ENCODE data around the gene LRRC8B. TPM values are rescaled to one million over a fixed set of nuclear protein-coding genes. Genes with fewer than 3 reads are reported as not detected.

Gene LRRC8B
- polyA plus RNA-seq, 1 of the 3 experiments (the other 2 are of a cell fraction) = 3.7 TPM

GRCh38 chr1:89538361-89538760, 13.7 kb downstream of the LRRC8B start (continued):
- no peak for TF ChIP-seq REST (IDR thresholded peaks at IDR 0.05; ENCODE audit: low read depth, low read length)

GRCh38 chr1:89539128-89539527, 14.5 kb downstream of the LRRC8B start:
- no peaks in the 10 kb centered on the region for H3K27me3 ChIP-seq (ENCODE audit: insufficient read depth)
- POLR2A ChIA-PET = no interaction called here
- H4K20me1 ChIP-seq (ENCODE audit: insufficient read depth) = no peaks in the 10 kb centered on the region

More at GRCh38 chr1:89539128-89539527, 14.5 kb downstream of the LRRC8B start:
- no peak overlapping the region for H3K9ac ChIP-seq
- no peak overlapping the region for H3K27ac ChIP-seq (ENCODE audit: low read depth in 2 of 2, low read length in 1 of 2)
- no peaks in the 10 kb centered on the region for H3K9me3 ChIP-seq
- no peak overlapping the region for H3K4me2 ChIP-seq
- no peaks in the 10 kb centered on the region for H3K79me2 ChIP-seq (ENCODE audit: insufficient read depth)
- H3K4me3 ChIP-seq (ENCODE audit: low read depth in 2 of 2, low read length in 1 of 2) = no peak overlapping the region
- DNase-seq = no peak
- 98% methylated on average over 3 of the region's 3 CpGs for WGBS (ENCODE audit: low lambda C conversion rate)
- H3K36me3 ChIP-seq (replicated peaks in 1 of 2; ENCODE audit: control insufficient read depth in 1 of 2, insufficient read depth in 2 of 2, low read length in 1 of 2) = no peaks in the 10 kb centered on the region
- CTCF ChIA-PET = interaction anchor here (0.9 to 1.1 kb wide), 2 partner anchors 56 kb away, joined by 3 read pairs; no protein-coding TSS in a partner anchor
- TF ChIP-seq REST (IDR thresholded peaks at IDR 0.05; ENCODE audit: low read depth, low read length) (no peak), SMC3 (IDR thresholded peaks at IDR 0.05; ENCODE audit: low read depth, low read length) (no peak), ELF1 (IDR thresholded peaks at IDR 0.05) (no peak), TCF12 (IDR thresholded peaks at IDR 0.05) (no peak), MAX (IDR thresholded peaks at IDR 0.05; ENCODE audit: low read depth) (no peak), MXI1 (IDR thresholded peaks at IDR 0.05; ENCODE audit: low read depth, low read length) (no peak), RAD21 (IDR thresholded peaks at IDR 0.05; ENCODE audit: low read length) (no peak), MEF2A (IDR thresholded peaks at IDR 0.05; ENCODE audit: borderline replicate concordance, low read depth) (no peak), EP300 (IDR thresholded peaks at IDR 0.05; ENCODE audit: borderline replicate concordance in 1 of 2, low read depth in 1 of 2, low read length in 1 of 2) (no peak), NFIC (IDR thresholded peaks at IDR 0.05; ENCODE audit: borderline replicate concordance) (no peak)
- TF ChIP-seq, protein P1, sequence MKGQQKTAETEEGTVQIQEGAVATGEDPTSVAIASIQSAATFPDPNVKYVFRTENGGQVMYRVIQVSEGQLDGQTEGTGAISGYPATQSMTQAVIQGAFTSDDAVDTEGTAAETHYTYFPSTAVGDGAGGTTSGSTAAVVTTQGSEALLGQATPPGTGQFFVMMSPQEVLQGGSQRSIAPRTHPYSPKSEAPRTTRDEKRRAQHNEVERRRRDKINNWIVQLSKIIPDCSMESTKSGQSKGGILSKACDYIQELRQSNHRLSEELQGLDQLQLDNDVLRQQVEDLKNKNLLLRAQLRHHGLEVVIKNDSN (IDR thresholded peaks at IDR 0.05; ENCODE audit: borderline replicate concordance, low read depth) = no peak
- no peaks in the 10 kb centered on the region for H3K9me2 ChIP-seq
- H3K4me1 ChIP-seq (ENCODE audit: control insufficient read depth in 1 of 2, insufficient read depth in 2 of 2, low read depth in 1 of 2, low read length in 1 of 2) = no peaks in the 10 kb centered on the region; a peak in 1 of 4 replicates
- H2AFZ ChIP-seq (ENCODE audit: low read depth) = no peak overlapping the region
- H3F3A ChIP-seq (replicated peaks; ENCODE audit: insufficient read depth) = no peaks in the 10 kb centered on the region
